ENCODE results near the gene CNTN5.

Gene CNTN5

GRCh38 chr11:99425596-99425995, 404.8 kb downstream of the CNTN5 start:
- in situ Hi-C loops (cut with MboI; ENCODE audit: low sequenced_read_pairs, unreplicated experiment) = no loop called here

GRCh38 chr11:99432677-99433076, 411.9 kb downstream of the CNTN5 start:
- in situ Hi-C loops (cut with MboI; ENCODE audit: low sequenced_read_pairs, unreplicated experiment) = no loop called here
- no peak for DNase-seq (ENCODE audit: low spot score)
- no peak for TF ChIP-seq CTCF (IDR thresholded peaks at IDR 0.05; ENCODE audit: borderline replicate concordance, control extremely low read depth, extremely low read depth, insufficient read depth, missing control alignments)

More at GRCh38 chr11:99425596-99425995, 404.8 kb downstream of the CNTN5 start:
- no peak for TF ChIP-seq CTCF (IDR thresholded peaks at IDR 0.05; ENCODE audit: borderline replicate concordance, control extremely low read depth, extremely low read depth, insufficient read depth, missing control alignments)
- no peak for DNase-seq (ENCODE audit: low spot score)

GRCh38 chr11:99443276-99443675, 422.5 kb downstream of the CNTN5 start:
- in situ Hi-C loops (cut with MboI; ENCODE audit: low sequenced_read_pairs, unreplicated experiment) = no loop called here
- TF ChIP-seq CTCF (IDR thresholded peaks at IDR 0.05; ENCODE audit: borderline replicate concordance, control extremely low read depth, extremely low read depth, insufficient read depth, missing control alignments) = no peak
- no peak for DNase-seq (ENCODE audit: low spot score)

- TF ChIP-seq CTCF (IDR thresholded peaks at IDR 0.05; ENCODE audit: borderline replicate concordance, control extremely low read depth, extremely low read depth, insufficient read depth, missing control alignments) = no peak
- DNase-seq (ENCODE audit: low spot score) = no peak
- in situ Hi-C loops (cut with MboI; ENCODE audit: low sequenced_read_pairs, unreplicated experiment) = no loop called here
Observed at GRCh38 chr11:99446400-99446799, 425.7 kb downstream of the CNTN5 start.

GRCh38 chr11:99449345-99449744, 428.6 kb downstream of the CNTN5 start:
- in situ Hi-C loops (cut with MboI; ENCODE audit: low sequenced_read_pairs, unreplicated experiment) = no loop called here
- no peak for DNase-seq (ENCODE audit: low spot score)
- no peak for TF ChIP-seq CTCF (IDR thresholded peaks at IDR 0.05; ENCODE audit: borderline replicate concordance, control extremely low read depth, extremely low read depth, insufficient read depth, missing control alignments)

GRCh38 chr11:99452075-99452474, 431.3 kb downstream of the CNTN5 start:
- DNase-seq (ENCODE audit: low spot score) = no peak
- TF ChIP-seq CTCF (IDR thresholded peaks at IDR 0.05; ENCODE audit: borderline replicate concordance, control extremely low read depth, extremely low read depth, insufficient read depth, missing control alignments) = no peak
- in situ Hi-C loops (cut with MboI; ENCODE audit: low sequenced_read_pairs, unreplicated experiment) = no loop called here

- no peak for TF ChIP-seq CTCF (IDR thresholded peaks at IDR 0.05; ENCODE audit: borderline replicate concordance, control extremely low read depth, extremely low read depth, insufficient read depth, missing control alignments)
- no peak for DNase-seq (ENCODE audit: low spot score)
- in situ Hi-C loops (cut with MboI; ENCODE audit: low sequenced_read_pairs, unreplicated experiment) = no loop called here
Observed at GRCh38 chr11:99461913-99462312, 441.2 kb downstream of the CNTN5 start.
